B cell (primary cell): ENCODE data around the gene ZNF789. TPM values are rescaled to one million over a fixed set of nuclear protein-coding genes. Genes with fewer than 3 reads are reported as not detected.

ENCODE experiments used
- ATAC-seq: fragments of 200-7000 bp; cut with Tn5 transposase; one replicate; pipeline ENCODE4 v1.10.0; 2021; ENCODE audit warnings: low read depth, mild to moderate bottlenecking, moderate number of reproducible peaks, moderate library complexity
- CTCF ChIA-PET: fragments of 350-600 bp; sonication (Branson Sonifier 250); formaldehyde crosslinking; loops from one replicate; lab custom pipeline; 2021; ENCODE audit warnings: antibody characterized with exemption, inconsistent platforms; lab: Charles Lee
- POLR2A ChIA-PET: fragments of 350-600 bp; sonication (Branson Sonifier 250); formaldehyde crosslinking; loops from one replicate; lab custom pipeline; 2021; ENCODE audit warnings: antibody characterized with exemption; lab: Charles Lee
- DNase-seq: peaks from one replicate; pipeline ENCODE4 v3.0.0; 2013
- H2AFZ ChIP-seq: 2 replicates; pipeline ENCODE4 v1.6.1; 2012; ENCODE audit warnings: mild to moderate bottlenecking, low read depth, low read length; ENCODE audit not compliant: insufficient read depth, poor library complexity, severe bottlenecking
- H3K27ac ChIP-seq, 2 donors: 1 replicate in 1 of 2; 2 replicates in 1 of 2; pipeline ENCODE4 v1.5.1; 2012 to 2013; ENCODE audit warnings: low read length in 2 of 2, mild to moderate bottlenecking in 2 of 2, moderate library complexity in 1 of 2
- H3K27me3 ChIP-seq, 4 experiments: fragments of 200-600 bp in 1 of 4; sonication (generic) in 1 of 4; replicated peaks in 1 of 4; 1 replicate in 2 of 4; 2 replicates in 2 of 4; pipeline versions ENCODE4 v1.6.1 to v1.7.0; 2013 to 2016; ENCODE audit warnings: low read length in 3 of 4, mild to moderate bottlenecking in 2 of 4, mixed read lengths in 1 of 4, moderate library complexity in 1 of 4; ENCODE audit not compliant: insufficient read depth in 4 of 4, control insufficient read depth in 3 of 4; ENCODE audit errors: control extremely low read depth in 1 of 4
- H3K36me3 ChIP-seq, 2 experiments: replicated peaks in 1 of 2; 1 replicate in 1 of 2; 2 replicates in 1 of 2; pipeline versions ENCODE4 v1.6.1 to v1.7.1; 2013; ENCODE audit warnings: low read length in 1 of 2; ENCODE audit not compliant: insufficient read depth in 2 of 2, control insufficient read depth in 1 of 2; ENCODE audit errors: control extremely low read depth in 1 of 2, extremely low read depth in 1 of 2
- H3K4me1 ChIP-seq, 2 donors: fragments of 200-600 bp in 1 of 2; sonication (generic) in 1 of 2; 1 replicate in 1 of 2; 2 replicates in 1 of 2; pipeline versions ENCODE4 v1.5.1 to v1.6.1; 2013 to 2017; ENCODE audit warnings: low read length in 2 of 2; ENCODE audit not compliant: control insufficient read depth in 2 of 2, insufficient read depth in 2 of 2
- H3K4me2 ChIP-seq: replicated peaks from 2 replicates; pipeline ENCODE3; 2012; ENCODE audit warnings: mild to moderate bottlenecking, low read depth, low read length; ENCODE audit not compliant: poor library complexity, severe bottlenecking
- H3K4me3 ChIP-seq, 5 experiments: fragments of 200-600 bp in 1 of 5; sonication (generic) in 1 of 5; 1 replicate in 3 of 5; 2 replicates in 2 of 5; pipeline versions ENCODE4 v1.5.1 to v1.7.0; 2011 to 2016; ENCODE audit warnings: low read length in 4 of 5, mild to moderate bottlenecking in 4 of 5, low read depth in 2 of 5, control low read depth in 1 of 5, moderate library complexity in 1 of 5; ENCODE audit not compliant: insufficient read depth in 1 of 5; ENCODE audit errors: control extremely low read depth in 1 of 5, extremely low read depth in 1 of 5
- H3K79me2 ChIP-seq: fragments of 200-600 bp; sonication (generic); one replicate; pipeline ENCODE4 v1.6.0; 2016; ENCODE audit warnings: low read length; ENCODE audit not compliant: control insufficient read depth, insufficient read depth
- H3K9ac ChIP-seq: fragments of 200-600 bp; sonication (generic); 2 replicates; pipeline ENCODE4 v1.6.1; 2017; ENCODE audit warnings: mild to moderate bottlenecking, low read length, moderate library complexity
- H3K9me3 ChIP-seq, 3 donors: one replicate each; pipeline versions ENCODE4 v1.6.1 to v1.7.1; 2013; ENCODE audit warnings: low read length in 2 of 3; ENCODE audit not compliant: control insufficient read depth in 2 of 3, insufficient read depth in 1 of 3; ENCODE audit errors: control extremely low read depth in 1 of 3
- H4K20me1 ChIP-seq: 2 replicates; pipeline ENCODE4 v1.6.0; 2012; ENCODE audit warnings: mild to moderate bottlenecking, low read length; ENCODE audit not compliant: insufficient read depth, control insufficient read depth, poor library complexity, severe bottlenecking
- H3K27ac Mint-ChIP-seq: one replicate; pipeline ENCODE4 v1.8.0; 2021; ENCODE audit warnings: mixed read lengths
- H3K27me3 Mint-ChIP-seq: one replicate; pipeline ENCODE4 v1.8.0; 2021; ENCODE audit warnings: mixed read lengths
- H3K4me1 Mint-ChIP-seq: one replicate; pipeline ENCODE4 v1.8.0; 2021; ENCODE audit warnings: mixed read lengths
- H3K4me3 Mint-ChIP-seq: one replicate; pipeline ENCODE4 v1.8.0; 2021; ENCODE audit warnings: mixed read lengths
- H3K9me3 Mint-ChIP-seq: one replicate; pipeline ENCODE4 v1.8.0; 2022; ENCODE audit warnings: mixed read lengths; ENCODE audit not compliant: insufficient read depth
- CTCF ChIP-seq: fragments of 200-600 bp; IDR thresholded peaks from one replicate; pipeline ENCODE4 v1.8.0; 2022; ENCODE audit warnings: antibody characterized with exemption, mild to moderate bottlenecking
- EZH2 ChIP-seq: IDR thresholded peaks from 2 replicates; pipeline ENCODE4 v1.6.1; 2012; ENCODE audit warnings: borderline replicate concordance, low read depth, mild to moderate bottlenecking, moderate library complexity, low read length; ENCODE audit not compliant: insufficient read depth, poor library complexity, severe bottlenecking
- WGBS: methylation state at CpG from one replicate; pipeline ENCODE4 v1.1.5; 2013; ENCODE audit warnings: missing lambda C conversion rate; ENCODE audit not compliant: insufficient coverage; 5-methylcytosine and 5-hydroxymethylcytosine counted together
- intact Hi-C: fragments of 100-400 bp; cut with micrococcal nuclease; formaldehyde crosslinking; loops from one replicate; pipeline ENCODE4 v1.10.0; 2022
- polyA plus RNA-seq: library from polyadenylated mRNA; depleted of rRNA; stranded (reverse); fragments of >200 nt; gene quantifications from 2 replicates; pipeline ENCODE4 v1.2.3, GENCODE V29; 2012
- total RNA-seq, 2 donors: library from RNA; stranded (reverse); fragments of 120-200 nt in 1 of 2; gene quantifications; 1 replicate in 1 of 2; 2 replicates in 1 of 2; pipeline versions ENCODE4 v1.2.3 to v1.2.4, GENCODE V29; 2013 to 2022

ZNF789 gene
- total and polyA plus RNA-seq, 2 donors (not counting 1 experiment from before 2014, with no cell fraction given): 16.4 to 36.7 TPM

- Histone ChIP-seq H4K20me1 (peaks cover 48% of the 10 kb centered on the region), H3K36me3 (peaks cover 3 to 41% of the 10 kb centered on the region in 2 experiments), H3K4me1 (peaks cover 22 to 25% of the 10 kb centered on the region in 2 donors), H3K27ac (peak overlapping the region in 1 of 2 donors; percentile 46), H3K9me3 (peaks cover 0 to 27% (median 12%) of the 10 kb centered on the region in 3 donors), H3K79me2 (peaks cover 72% of the 10 kb centered on the region), H3K27me3 (no peaks in the 10 kb centered on the region), H3K4me2 (peak overlapping the region; percentile 86), H2AFZ (no peak overlapping the region), H3K4me3 (peak overlapping the region in 4 of 5 experiments; percentile 22 to 100 (median 92)), H3K9ac (peak overlapping the region; percentile 96)
- ChIA-PET CTCF (interaction anchor here (0.8 kb wide), 1 partner anchor 54 kb away, joined by 3 read pairs; the partner anchor contains the start of gene FAM200A), POLR2A (interaction anchor here (0.9 kb wide), 1 partner anchor 62 kb away, joined by 4 read pairs; no protein-coding TSS in a partner anchor)
- WGBS: no CpG with 5 or more reads among the region's 6 CpGs
- Mint-ChIP-seq H3K4me3 (peak overlapping the region; percentile 92), H3K27ac (peak overlapping the region; percentile 72), H3K9me3 (peaks cover 6% of the 10 kb centered on the region), H3K4me1 (peaks cover 33% of the 10 kb centered on the region), H3K27me3 (no peaks in the 10 kb centered on the region)
- DNase-seq (no peak), ATAC-seq (no peak)
- intact Hi-C loops: no loop called here
- TF ChIP-seq EZH2: no peak
- no peak for TF ChIP-seq CTCF
These were observed 25.3 kb downstream of the ZNF789 start for GRCh38 chr7:99497766-99498545.

- Histone ChIP-seq H3K9ac (peak overlapping the region; percentile 96), H3K36me3 (peaks cover 3 to 36% of the 10 kb centered on the region in 2 experiments), H3K4me1 (peaks cover 22 to 25% of the 10 kb centered on the region in 2 donors), H4K20me1 (peaks cover 44% of the 10 kb centered on the region), H3K27me3 (no peaks in the 10 kb centered on the region), H3K4me3 (peak overlapping the region; percentile 22 to 100 (median 91)), H3K79me2 (peaks cover 68% of the 10 kb centered on the region), H2AFZ (no peak overlapping the region), H3K4me2 (peak overlapping the region; percentile 86), H3K27ac (peak overlapping the region in 1 of 2 donors; percentile 99), H3K9me3 (peaks cover 0 to 21% (median 10%) of the 10 kb centered on the region in 3 donors)
- ChIA-PET POLR2A (interaction anchor here (0.9 kb wide), 1 partner anchor 61 kb away, joined by 4 read pairs; no protein-coding TSS in a partner anchor), CTCF (interaction anchor here (0.8 kb wide), 1 partner anchor 53 kb away, joined by 3 read pairs; the partner anchor contains the start of gene FAM200A)
- peaks cover 36% of the 10 kb centered on the region for H3K4me1 Mint-ChIP-seq
- 76% methylated on average over 6 of the region's 11 CpGs for WGBS
- intact Hi-C loops: no loop called here
- no peak for ATAC-seq
- TF ChIP-seq EZH2 (no peak), CTCF (no peak)
- no peak for DNase-seq
- peak overlapping the region; percentile 92 for H3K4me3 Mint-ChIP-seq
- H3K27me3 Mint-ChIP-seq: no peaks in the 10 kb centered on the region
- H3K27ac Mint-ChIP-seq: peak overlapping the region; percentile 74
- H3K9me3 Mint-ChIP-seq: peaks cover 4% of the 10 kb centered on the region
These were observed 25.9 kb downstream of the ZNF789 start for GRCh38 chr7:99498546-99498944.
